Measurements from ENCODE around the gene WHRN. TPM values are rescaled to one million over a fixed set of nuclear protein-coding genes. Genes with fewer than 3 reads are reported as not detected.

WHRN gene
- total and polyA plus RNA-seq, 9 of the 15 experiments (the other 6 are each of a cell fraction or from before 2014, with no cell fraction given): 0.31 to 14.1 (median 3.0) TPM

DNA sequence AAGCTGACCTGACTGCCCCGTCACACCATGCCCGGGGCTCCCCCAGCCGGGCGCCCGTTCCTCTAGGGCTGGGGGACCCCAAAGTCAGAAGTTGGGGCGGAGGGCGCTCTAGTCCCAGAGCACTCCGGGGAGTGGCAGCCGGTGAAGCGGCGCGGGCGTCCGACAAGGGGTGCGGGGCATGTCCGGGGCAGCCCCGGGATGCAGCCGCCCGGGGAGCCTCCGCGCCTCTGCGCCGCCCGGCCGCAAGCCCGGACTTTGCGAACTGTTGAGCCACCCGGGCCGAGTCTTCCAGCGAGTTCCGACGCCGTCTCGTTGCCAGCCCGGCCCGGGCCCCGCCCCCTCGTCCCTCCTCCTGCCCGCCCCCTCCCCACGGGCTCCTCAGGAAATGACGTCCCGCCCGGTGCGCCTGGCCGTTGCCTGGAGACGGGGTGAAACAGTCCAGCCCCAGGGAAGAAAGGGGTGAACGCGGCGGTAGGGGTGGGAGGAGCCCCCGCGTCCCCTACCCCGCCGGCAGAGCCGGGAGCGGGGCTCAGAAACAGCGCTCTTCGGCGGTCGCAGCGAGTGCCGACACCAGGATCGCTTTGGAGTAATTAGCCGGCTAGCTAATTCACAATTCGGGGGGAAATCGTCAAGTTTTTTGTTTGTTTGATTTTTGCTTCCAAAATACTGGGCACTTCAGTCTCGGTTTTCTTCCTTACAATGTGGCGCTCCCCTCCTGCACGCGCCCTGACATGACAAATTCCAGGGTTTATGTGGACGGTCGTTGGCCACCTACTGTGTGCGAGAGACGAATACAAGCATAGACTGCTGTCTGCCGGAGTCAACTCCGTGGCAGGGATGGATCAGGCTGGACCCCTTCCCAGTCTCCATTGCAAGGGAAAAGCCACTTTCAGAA is at the start of gene WHRN (continued):
- TF ChIP-seq, protein P1, sequence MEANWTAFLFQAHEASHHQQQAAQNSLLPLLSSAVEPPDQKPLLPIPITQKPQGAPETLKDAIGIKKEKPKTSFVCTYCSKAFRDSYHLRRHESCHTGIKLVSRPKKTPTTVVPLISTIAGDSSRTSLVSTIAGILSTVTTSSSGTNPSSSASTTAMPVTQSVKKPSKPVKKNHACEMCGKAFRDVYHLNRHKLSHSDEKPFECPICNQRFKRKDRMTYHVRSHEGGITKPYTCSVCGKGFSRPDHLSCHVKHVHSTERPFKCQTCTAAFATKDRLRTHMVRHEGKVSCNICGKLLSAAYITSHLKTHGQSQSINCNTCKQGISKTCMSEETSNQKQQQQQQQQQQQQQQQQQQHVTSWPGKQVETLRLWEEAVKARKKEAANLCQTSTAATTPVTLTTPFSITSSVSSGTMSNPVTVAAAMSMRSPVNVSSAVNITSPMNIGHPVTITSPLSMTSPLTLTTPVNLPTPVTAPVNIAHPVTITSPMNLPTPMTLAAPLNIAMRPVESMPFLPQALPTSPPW (CRISPR knock-in tag; IDR thresholded peaks at IDR 0.05): peak; percentile 95
- no peak for TF ChIP-seq ZNF695 (CRISPR knock-in tag; IDR thresholded peaks at IDR 0.05)
- no peak for TF ChIP-seq ZNF311 (CRISPR knock-in tag; IDR thresholded peaks at IDR 0.05)
- no peak for TF ChIP-seq ZNF24 (IDR thresholded peaks at IDR 0.05)
- TF ChIP-seq SP2 (IDR thresholded peaks at IDR 0.05; ENCODE audit: extremely low read depth, low read depth, low read length, poor library complexity, severe bottlenecking): no peak
- no peak for TF ChIP-seq PRPF4 (IDR thresholded peaks at IDR 0.05; ENCODE audit: insufficient read depth, low read depth, low read length, poor library complexity, severe bottlenecking)
- peak; percentile 47; the same call in 1 of the 2 replicates for TF ChIP-seq SUPT5H (IDR thresholded peaks at IDR 0.05)
- TF ChIP-seq, protein P2, sequence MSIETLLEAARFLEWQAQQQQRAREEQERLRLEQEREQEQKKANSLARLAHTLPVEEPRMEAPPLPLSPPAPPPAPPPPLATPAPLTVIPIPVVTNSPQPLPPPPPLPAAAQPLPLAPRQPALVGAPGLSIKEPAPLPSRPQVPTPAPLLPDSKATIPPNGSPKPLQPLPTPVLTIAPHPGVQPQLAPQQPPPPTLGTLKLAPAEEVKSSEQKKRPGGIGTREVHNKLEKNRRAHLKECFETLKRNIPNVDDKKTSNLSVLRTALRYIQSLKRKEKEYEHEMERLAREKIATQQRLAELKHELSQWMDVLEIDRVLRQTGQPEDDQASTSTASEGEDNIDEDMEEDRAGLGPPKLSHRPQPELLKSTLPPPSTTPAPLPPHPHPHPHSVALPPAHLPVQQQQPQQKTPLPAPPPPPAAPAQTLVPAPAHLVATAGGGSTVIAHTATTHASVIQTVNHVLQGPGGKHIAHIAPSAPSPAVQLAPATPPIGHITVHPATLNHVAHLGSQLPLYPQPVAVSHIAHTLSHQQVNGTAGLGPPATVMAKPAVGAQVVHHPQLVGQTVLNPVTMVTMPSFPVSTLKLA (conservative IDR thresholded peaks at IDR 0.05): peak in 1 of 2 experiments; percentile 56; a peak in 2 of 4 replicates
- no peak for TF ChIP-seq FOXA3 (CRISPR knock-in tag; conservative IDR thresholded peaks at IDR 0.05 in 1 of 2, IDR thresholded peaks at IDR 0.05 in 1 of 2)
- no peak for TF ChIP-seq SNRNP70 (optimal IDR thresholded peaks at IDR 0.05; ENCODE audit: low read depth, low read length)
- TF ChIP-seq, protein P3, sequence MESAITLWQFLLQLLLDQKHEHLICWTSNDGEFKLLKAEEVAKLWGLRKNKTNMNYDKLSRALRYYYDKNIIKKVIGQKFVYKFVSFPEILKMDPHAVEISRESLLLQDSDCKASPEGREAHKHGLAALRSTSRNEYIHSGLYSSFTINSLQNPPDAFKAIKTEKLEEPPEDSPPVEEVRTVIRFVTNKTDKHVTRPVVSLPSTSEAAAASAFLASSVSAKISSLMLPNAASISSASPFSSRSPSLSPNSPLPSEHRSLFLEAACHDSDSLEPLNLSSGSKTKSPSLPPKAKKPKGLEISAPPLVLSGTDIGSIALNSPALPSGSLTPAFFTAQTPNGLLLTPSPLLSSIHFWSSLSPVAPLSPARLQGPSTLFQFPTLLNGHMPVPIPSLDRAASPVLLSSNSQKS (CRISPR knock-in tag; IDR thresholded peaks at IDR 0.05): no peak
- TF ChIP-seq MECOM (CRISPR knock-in tag; IDR thresholded peaks at IDR 0.05): no peak
- peak; percentile 75 for TF ChIP-seq MXI1 (IDR thresholded peaks at IDR 0.05; ENCODE audit: low read depth, low read length)
- peak; percentile 47; the same call in 1 of the 2 replicates for TF ChIP-seq ATF1 (CRISPR knock-in tag; IDR thresholded peaks at IDR 0.05)
- no peak for TF ChIP-seq ATF1 (tag; IDR thresholded peaks at IDR 0.05)

Data from K562 (cell line).